HG03521 (cell line): Measurements from ENCODE around the gene SHC4.
"Not testable (repeated sequence)": the region's sequence is repeated elsewhere in the genome, so short reads cannot be mapped to it uniquely, and the experiment has no call there.

ENCODE experiments used
- ATAC-seq: cut with Tn5 transposase; IDR thresholded peaks from one replicate; pipeline ENCODE4 v1.9.1; 2021; ENCODE audit warnings: mild to moderate bottlenecking, moderate library complexity; ENCODE audit not compliant: unreplicated experiment

The SHC4 gene

GRCh38 chr15:48928877-48929538, 34.7 kb downstream of the SHC4 start:
- no peak for ATAC-seq

DNA sequence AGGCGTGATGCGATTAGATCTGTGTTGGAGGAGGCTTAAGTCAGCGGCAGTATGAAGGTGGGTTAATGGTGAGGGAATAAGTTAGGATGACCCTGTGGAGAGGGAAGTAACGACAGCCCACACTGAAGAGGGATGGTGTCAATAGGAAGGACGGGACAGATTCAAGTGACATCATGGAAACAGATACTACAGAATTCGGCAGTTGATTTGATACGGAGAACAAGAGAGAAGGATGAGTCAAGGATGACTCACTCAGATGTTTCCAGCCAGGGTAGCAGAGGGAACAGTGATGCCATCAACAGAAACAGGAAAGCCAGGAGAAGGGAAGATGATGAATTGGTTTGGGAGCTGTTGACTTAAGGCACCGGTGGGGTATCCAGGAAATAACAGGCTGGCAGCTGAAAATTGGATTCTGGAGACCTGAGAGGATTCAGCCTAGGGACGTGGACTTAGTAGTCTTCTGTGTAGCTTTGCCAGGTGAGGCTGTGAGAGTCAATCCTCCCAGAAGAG, 38.0 kb downstream of the SHC4 start:
- ATAC-seq, result no peak

GRCh38 chr15:48924528-48925393, 39.0 kb downstream of the SHC4 start:
- no peak for ATAC-seq

- no peak for ATAC-seq
These were observed 41.7 kb downstream of the SHC4 start for GRCh38 chr15:48922046-48922445.

DNA sequence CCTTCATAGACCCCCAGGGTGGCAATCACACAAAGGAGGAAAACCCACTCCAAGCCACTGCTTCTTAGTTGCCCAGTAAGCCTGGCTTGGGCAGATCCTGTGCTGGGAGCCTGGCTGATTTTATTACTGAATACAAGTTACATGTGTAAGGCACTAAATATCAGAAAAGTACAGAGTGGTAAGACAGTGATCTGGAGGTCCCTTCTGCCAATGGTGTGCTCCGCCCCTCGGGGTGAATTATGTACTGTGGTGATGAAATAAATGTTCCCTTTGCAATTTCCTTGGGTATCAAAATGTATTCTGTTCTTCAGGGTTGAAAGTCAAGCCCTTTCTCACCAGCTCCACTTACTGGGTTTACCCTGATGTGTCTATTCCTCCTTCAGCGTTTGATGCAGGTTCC, 47.0 kb downstream of the SHC4 start:
- no peak for ATAC-seq

GRCh38 chr15:48915861-48916260, 47.9 kb downstream of the SHC4 start:
- no peak for ATAC-seq

DNA sequence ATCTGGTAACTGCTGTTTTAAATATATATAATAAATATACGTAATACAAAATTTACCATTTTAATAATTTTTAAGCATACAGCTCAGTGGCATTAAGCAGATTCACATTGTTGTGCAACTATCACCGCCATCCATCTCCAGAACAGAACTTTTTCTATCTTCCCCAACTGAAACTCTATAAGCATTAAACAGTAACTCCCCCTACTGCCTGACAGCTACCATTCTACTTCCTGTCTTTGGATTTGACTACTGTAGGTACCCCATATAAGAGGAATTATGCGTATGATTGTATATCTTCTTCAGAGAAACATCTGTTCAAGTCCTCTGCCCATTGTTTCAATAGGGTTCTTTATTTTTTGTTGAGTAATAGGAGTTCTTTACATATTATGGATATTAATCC, 49.0 kb downstream of the SHC4 start:
- no peak for ATAC-seq

- no peak for ATAC-seq
These were observed 50.6 kb downstream of the SHC4 start for GRCh38 chr15:48913141-48913540.

GRCh38 chr15:48910554-48910953, 53.2 kb downstream of the SHC4 start:
- ATAC-seq, result not testable (repeated sequence)

GRCh38 chr15:48909313-48909712, 54.4 kb downstream of the SHC4 start:
- ATAC-seq, result not testable (repeated sequence)

DNA sequence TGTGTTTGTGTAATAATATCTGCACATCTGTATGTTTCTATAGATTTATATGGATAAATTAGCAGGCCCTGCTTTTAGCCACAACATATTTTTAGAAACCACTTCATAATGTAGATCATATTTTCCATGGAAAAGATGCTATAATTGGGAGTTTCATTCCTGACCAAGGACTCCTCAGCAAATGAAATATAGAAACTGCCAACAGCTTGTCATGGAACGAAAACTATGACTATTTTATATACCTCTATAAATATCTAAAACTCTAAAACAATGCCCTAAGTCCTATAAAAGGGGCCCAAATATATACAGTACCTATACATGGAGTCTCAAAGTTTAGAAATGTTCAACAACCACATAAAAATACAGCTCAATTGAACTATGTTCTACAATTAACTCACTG, 57.9 kb downstream of the SHC4 start:
- ATAC-seq, result no peak

- no peak for ATAC-seq
These were observed 58.5 kb downstream of the SHC4 start for GRCh38 chr15:48905216-48905615.

- ATAC-seq, result no peak
These were observed 59.0 kb downstream of the SHC4 start for GRCh38 chr15:48904758-48905157.

DNA sequence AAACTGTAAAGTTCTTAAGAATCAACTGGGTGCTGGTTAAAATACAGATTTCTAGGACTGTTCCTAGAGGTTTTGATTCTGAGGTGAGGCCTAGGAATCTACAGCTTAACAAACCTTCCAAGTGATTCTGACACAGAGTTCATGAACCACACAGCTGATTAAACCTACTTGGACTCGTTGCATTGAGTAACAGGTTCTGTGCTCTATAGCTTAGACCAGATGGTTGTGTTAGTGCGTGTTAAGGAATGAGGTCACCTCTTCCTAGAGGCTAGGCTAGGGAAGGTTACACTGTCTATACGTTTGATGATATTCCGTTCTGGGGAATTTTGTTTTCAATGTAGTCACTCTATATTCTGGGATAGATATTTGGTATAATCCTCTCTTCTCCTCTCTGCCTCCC, 63.9 kb downstream of the SHC4 start:
- no peak for ATAC-seq

DNA sequence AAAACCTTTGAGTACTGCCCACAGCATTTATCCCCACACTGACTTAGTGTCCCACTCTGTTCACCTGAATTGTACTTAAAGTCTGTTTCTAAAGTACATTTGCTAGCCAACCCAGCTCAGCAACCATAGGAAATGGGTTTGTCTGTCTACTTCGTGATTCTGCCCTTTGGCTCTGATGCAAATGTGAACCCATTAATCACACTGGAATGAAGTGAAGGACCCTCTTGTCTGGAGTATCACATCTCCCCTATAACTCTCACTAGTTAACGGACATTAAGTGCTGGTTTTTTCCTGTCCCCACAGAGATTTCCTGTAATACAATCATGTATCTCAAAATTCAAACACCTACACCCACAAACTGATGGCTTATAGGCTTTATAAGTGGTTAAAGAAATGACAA, 65.3 kb downstream of the SHC4 start:
- ATAC-seq, result no peak

GRCh38 chr15:48898032-48898431, 65.7 kb downstream of the SHC4 start:
- ATAC-seq, result no peak

DNA sequence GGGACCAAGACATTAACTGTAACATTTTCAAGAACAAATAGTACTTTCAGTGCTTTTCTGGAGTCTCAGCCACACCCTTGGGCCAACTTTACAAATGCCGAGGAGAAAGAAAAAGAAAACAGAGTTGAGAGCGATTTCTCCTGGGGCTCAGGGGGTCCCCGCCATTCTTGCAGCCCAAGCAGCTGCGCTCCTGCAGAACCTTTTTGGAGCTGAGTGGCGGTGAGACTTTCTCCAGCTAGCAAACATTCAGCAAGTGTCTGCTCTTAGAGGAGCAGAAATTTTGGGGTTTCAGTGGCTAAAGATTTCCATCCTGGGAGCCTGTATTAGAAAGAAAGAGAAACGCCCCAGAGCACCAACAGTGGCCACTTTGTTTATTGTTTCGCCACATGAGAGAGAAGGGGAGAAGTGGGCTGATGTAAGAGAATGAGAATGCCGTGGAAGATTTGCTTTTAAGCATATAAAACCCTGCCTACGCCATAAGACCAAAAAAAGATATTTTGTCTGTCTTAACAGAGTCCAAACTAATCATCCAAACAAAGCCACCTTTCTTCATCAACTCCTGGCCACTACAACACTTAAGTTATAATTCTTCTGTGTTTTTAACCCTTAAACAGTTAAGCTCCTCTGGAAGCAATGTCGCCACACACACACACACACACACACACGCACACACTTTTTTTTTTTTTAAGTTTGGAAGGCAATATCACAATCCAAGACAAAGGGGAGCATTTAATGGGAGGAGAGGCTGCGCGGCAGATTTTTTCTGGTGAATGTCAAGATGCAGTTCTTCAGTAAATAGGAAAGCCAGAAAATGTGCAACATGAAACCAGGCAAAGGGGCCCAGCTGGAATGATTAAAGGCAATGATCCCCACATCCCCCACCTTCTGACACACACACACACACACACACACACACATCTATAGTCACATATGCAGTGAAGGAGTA, 66.6 kb downstream of the SHC4 start:
- no peak for ATAC-seq

DNA sequence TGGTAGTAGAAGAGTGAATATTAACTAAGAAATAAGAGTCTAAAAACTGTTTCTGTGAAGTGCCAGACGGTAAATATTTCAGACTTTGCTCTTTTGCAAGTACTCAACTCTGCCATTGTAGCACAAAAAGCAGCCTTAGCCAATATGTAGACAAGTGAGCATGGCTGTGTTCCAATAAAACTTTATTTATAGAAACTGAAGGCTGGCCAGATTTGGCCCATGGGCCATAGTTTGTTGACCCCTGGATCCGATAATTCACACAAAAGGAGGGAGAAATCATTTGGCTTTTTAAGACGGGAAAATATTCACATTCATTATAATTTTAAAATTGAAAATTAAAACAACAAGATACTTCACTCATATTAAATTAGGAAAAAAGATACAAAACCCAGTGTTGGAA, 70.4 kb downstream of the SHC4 start:
- no peak for ATAC-seq

- ATAC-seq, result no peak
These were observed 72.4 kb downstream of the SHC4 start for GRCh38 chr15:48891232-48891765.

DNA sequence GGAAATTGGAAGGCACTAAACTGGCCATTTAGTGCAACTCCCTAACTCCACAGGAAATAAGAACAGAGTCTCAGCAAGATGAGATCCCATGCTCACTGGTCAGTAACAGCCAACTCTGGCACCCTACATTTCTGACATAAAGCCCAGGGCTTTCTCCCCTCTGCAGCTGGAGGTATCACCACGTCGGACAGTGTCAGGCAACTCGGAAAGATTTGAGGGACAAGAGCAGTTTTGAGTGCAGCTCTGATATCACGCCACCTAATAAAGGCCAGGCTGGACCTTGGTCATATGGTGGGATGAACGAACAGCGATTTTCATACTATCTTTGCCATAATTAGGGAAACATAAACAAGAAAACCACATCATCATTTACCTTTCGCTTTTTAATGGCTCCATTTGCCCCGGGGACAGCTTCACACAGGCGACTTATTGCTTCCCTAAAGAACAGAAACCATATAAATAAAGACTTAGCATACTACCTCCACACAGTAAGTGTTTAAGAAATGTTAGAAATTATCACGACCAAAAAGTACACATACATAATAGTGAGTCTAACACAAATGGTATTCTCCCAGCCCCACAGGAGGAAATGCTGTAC, 73.2 kb downstream of the SHC4 start:
- no peak for ATAC-seq
